Bronchial epithelial cell (primary cell): ENCODE data around the gene ZNF750. TPM values are rescaled to one million over a fixed set of nuclear protein-coding genes. Genes with fewer than 3 reads are reported as not detected.
A peak's percentile ranks its signal among the peaks of the same experiment; 100 is the strongest.

ENCODE experiments used
- DNase-seq: peaks from one replicate; pipeline ENCODE4 v3.0.0-alpha.2; 2010; ENCODE audit warnings: low read depth
- FAIRE-seq: peaks from 2 replicates; lab custom pipeline; 2011; peaks lifted over from hg19 to GRCh38; lab: Jason Lieb, UNC
- H3K27me3 ChIP-seq: 2 replicates; pipeline ENCODE4 v1.5.1; 2011; ENCODE audit warnings: low read length; ENCODE audit not compliant: control insufficient read depth, insufficient read depth
- H3K36me3 ChIP-seq: 2 replicates; pipeline ENCODE4 v1.5.1; 2011; ENCODE audit warnings: low read length; ENCODE audit not compliant: control insufficient read depth, insufficient read depth
- H3K4me3 ChIP-seq: 2 replicates; pipeline ENCODE4 v1.5.1; 2011; ENCODE audit warnings: mild to moderate bottlenecking, low read depth, low read length, control low read depth
- total RNA-seq: library from RNA; depleted of rRNA; stranded (reverse); fragments of >200 nt; gene quantifications from 2 replicates; pipeline ENCODE4 v1.2.1, GENCODE V29; 2014
- TF ChIP-seq, protein P1 (sequence below): IDR thresholded peaks from 2 replicates; pipeline ENCODE4 v1.5.1; 2011; ENCODE audit warnings: mild to moderate bottlenecking, moderate library complexity, low read length, control low read depth, inconsistent platforms; ENCODE audit not compliant: insufficient read depth, severe bottlenecking

Gene ZNF750
- total RNA-seq, 1 donor from 2014 or later = 3.2 TPM

DNA sequence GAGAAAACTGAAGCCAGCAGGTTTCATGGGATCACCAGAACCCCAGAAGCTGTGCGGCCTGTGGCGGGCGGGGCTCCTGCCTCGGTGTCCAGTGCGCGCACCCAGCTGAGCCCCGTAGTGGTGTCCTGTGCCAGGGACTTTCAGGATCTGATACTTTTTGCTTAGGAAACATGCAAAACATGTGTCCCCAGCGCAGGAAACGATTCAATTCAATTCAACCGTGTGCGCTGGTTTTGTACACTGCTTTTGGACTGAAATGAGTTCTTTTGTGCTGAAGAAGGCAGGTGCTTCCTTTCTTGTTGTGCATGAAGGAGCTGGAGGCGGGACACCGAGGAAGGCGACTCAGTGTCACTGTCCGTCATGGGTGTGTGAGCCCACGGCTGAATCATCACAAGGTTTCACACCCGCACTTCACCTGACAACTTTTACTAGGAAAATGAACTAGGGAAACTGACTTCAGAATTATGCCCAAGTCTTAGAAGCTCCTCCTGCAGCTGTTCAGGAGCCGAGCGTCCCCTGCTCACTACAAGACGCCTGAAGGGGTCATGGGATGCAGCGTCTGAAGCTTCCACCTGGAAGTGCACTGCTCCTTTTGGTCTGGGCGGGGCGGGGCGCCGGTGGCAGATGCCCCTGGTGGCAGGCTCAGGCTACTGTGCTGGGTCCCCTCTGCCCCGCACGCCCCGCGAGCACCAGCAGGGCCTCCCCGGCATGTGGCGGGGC, 31.4 kb upstream of the ZNF750 start:
- Histone ChIP-seq H3K4me3 (no peak overlapping the region), H3K27me3 (no peaks in the 10 kb centered on the region), H3K36me3 (peaks cover 3% of the 10 kb centered on the region)
- FAIRE-seq = no peak
- TF ChIP-seq, protein P1, sequence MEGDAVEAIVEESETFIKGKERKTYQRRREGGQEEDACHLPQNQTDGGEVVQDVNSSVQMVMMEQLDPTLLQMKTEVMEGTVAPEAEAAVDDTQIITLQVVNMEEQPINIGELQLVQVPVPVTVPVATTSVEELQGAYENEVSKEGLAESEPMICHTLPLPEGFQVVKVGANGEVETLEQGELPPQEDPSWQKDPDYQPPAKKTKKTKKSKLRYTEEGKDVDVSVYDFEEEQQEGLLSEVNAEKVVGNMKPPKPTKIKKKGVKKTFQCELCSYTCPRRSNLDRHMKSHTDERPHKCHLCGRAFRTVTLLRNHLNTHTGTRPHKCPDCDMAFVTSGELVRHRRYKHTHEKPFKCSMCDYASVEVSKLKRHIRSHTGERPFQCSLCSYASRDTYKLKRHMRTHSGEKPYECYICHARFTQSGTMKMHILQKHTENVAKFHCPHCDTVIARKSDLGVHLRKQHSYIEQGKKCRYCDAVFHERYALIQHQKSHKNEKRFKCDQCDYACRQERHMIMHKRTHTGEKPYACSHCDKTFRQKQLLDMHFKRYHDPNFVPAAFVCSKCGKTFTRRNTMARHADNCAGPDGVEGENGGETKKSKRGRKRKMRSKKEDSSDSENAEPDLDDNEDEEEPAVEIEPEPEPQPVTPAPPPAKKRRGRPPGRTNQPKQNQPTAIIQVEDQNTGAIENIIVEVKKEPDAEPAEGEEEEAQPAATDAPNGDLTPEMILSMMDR = no peak
- peak; percentile 45 for DNase-seq

DNA sequence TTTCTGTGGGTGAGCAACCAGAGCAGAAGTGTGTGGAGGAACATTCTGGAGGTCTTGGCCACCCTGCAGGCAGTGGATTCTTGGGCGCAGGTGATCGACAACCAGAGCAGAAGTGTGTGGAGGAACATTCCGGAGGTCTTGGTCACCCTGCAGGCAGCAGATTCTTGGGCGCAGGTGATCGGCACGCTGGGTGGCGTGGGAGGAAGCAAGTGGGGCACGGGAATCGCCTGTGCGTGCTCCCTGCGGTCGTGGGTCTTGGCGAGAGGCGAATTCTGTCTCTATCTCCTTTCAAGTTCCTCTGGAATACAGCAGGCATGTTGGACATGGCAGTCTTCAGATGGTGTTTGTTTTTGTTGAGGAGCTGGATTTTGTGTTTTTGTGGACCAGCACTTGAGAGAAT, 30.7 kb upstream of the ZNF750 start:
- H3K36me3 ChIP-seq = peaks cover 3% of the 10 kb centered on the region
- no peak for FAIRE-seq
- no peaks in the 10 kb centered on the region for H3K27me3 ChIP-seq
- TF ChIP-seq, protein P1 = no peak
- DNase-seq = no peak
- no peak overlapping the region for H3K4me3 ChIP-seq

DNA sequence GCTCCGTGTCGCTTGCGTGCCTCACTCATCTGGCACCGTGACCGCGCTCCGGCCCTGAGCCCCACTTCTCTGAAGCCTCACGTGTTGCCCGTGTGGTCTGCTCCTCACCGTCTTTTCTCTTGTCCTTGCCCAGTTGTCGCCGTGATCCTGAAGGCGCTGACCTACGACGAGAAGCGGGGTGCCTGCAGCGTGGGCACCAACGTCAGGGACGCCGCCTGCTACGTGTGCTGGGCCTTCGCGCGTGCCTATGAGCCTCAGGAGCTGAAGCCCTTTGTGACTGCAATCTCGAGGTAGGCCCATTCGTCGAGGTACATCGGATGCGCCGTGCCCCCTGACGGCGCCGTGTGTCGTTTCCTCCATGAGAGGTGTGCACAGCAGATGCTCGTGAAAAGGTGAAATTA, 30.3 kb upstream of the ZNF750 start:
- H3K36me3 ChIP-seq = peaks cover 3% of the 10 kb centered on the region
- TF ChIP-seq, protein P1 = no peak
- FAIRE-seq (no peak), DNase-seq (no peak)
- no peak overlapping the region for H3K4me3 ChIP-seq
- no peaks in the 10 kb centered on the region for H3K27me3 ChIP-seq

DNA sequence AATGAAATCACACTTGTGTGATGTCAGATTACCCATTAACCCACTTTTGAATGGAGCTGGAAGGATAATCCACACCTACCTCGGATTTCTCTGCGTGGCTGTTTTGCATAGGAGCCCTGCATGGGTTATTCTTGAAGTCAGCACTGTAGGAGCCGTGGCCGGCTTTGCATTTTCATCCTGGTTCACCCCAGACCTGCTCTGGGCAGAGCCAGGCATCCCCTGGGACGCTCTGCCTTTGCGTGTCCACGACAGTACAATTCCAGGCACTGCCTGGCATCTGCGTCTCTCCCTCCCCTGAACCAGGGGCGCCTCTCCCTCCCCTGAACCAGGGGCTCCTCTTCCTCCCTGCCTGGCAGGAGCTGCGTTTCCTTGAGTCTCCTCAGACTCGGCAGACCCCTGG, 29.7 kb upstream of the ZNF750 start:
- FAIRE-seq = no peak

DNA sequence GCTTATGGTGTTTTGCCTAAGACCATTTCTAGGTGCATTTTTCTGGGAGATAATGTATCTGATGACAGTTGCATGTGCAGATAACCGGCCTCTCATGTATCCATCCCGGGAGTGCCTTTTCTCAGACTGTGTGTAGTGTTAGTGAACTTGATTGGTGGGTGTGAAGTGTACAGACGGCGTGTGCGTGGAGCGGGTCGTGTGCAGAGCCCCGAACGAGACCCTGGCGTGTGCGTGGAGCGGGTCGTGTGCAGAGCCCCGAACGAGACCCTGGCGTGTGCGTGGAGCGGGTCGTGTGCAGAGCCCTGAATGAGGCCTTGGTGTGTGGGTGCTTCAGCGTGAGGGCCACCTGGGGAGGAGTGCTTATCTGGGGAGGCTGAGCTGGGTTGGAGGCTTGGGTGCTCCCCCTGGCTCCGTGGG, 28.9 kb upstream of the ZNF750 start:
- no peaks in the 10 kb centered on the region for H3K27me3 ChIP-seq
- H3K4me3 ChIP-seq = no peak overlapping the region
- H3K36me3 ChIP-seq = peaks cover 3% of the 10 kb centered on the region
- peak; percentile 73 for FAIRE-seq
- TF ChIP-seq, protein P1 = no peak
- DNase-seq = no peak

More for the DNA sequence above, 29.7 kb upstream of the ZNF750 start:
- no peak for DNase-seq
- no peak overlapping the region for H3K4me3 ChIP-seq
- peaks cover 3% of the 10 kb centered on the region for H3K36me3 ChIP-seq
- TF ChIP-seq, protein P1 = no peak
- no peaks in the 10 kb centered on the region for H3K27me3 ChIP-seq
